Measurements from ENCODE around the gene IWS1. TPM values are rescaled to one million over a fixed set of nuclear protein-coding genes. Genes with fewer than 3 reads are reported as not detected.

The IWS1 gene
- total and polyA plus RNA-seq, 9 of the 15 experiments (the other 6 are each of a cell fraction or from before 2014, with no cell fraction given), result 20.8 to 67.2 (median 46.6) TPM

- Histone ChIP-seq H3K9me1 (ENCODE audit: control insufficient read depth, insufficient read depth, low read length) (no peaks in the 10 kb centered on the region), H4K20me1 (replicated peaks; ENCODE audit: control insufficient read depth, insufficient read depth, low read length) (peaks cover 4% of the 10 kb centered on the region; the same call in 1 of the 2 replicates), H2AFZ (ENCODE audit: low read depth, low read length) (no peak overlapping the region), H3K27me3 (ENCODE audit: control insufficient read depth in 2 of 2, insufficient read depth in 2 of 2, low read length in 2 of 2) (no peaks in the 10 kb centered on the region), H3K4me2 (ENCODE audit: insufficient read depth, low read length) (no peak overlapping the region), H3K4me3 (no peak overlapping the region), H3K79me2 (ENCODE audit: control insufficient read depth, insufficient read depth, low read length) (peaks cover 96% of the 10 kb centered on the region), H3K27ac (ENCODE audit: extremely low read depth, low read depth, low read length) (no peak overlapping the region), H3K36me3 (ENCODE audit: control insufficient read depth, insufficient read depth, low read length) (peaks cover 85% of the 10 kb centered on the region; the same call in 2 of the 3 replicates), H3K9ac (ENCODE audit: insufficient read depth in 1 of 2, low read depth in 2 of 2, low read length in 2 of 2) (no peak overlapping the region), H3K9me3 (replicated peaks; ENCODE audit: control insufficient read depth, insufficient read depth, low read depth, low read length) (no peaks in the 10 kb centered on the region), H3K4me1 (replicated peaks in 1 of 2; ENCODE audit: control insufficient read depth in 2 of 2, insufficient read depth in 2 of 2, low read length in 2 of 2) (peaks cover 6% of the 10 kb centered on the region in 2 experiments; a peak in 2 of 5 replicates)
- in situ Hi-C loops (cut with MboI) (no loop called here), intact Hi-C loops (cut with micrococcal nuclease) (no loop called here)
- ATAC-seq, result no peak
- FAIRE-seq, result no peak
- no peak for TF ChIP-seq ZNF12 (CRISPR knock-in tag; IDR thresholded peaks at IDR 0.05)
- no peak for TF ChIP-seq HDGF (IDR thresholded peaks at IDR 0.05)
- no peak for TF ChIP-seq ELF1 (tag; IDR thresholded peaks at IDR 0.05)
- no peak for TF ChIP-seq NCOR1 (IDR thresholded peaks at IDR 0.05)
- TF ChIP-seq CSDE1 (IDR thresholded peaks at IDR 0.05), result no peak
- TF ChIP-seq BDP1 (IDR thresholded peaks at IDR 0.05; ENCODE audit: insufficient read depth, insufficient read length), result no peak
- no peak for TF ChIP-seq RCOR1 (IDR thresholded peaks at IDR 0.05; ENCODE audit: borderline replicate concordance in 1 of 2, low read depth in 2 of 2, low read length in 2 of 2)
- no peak for TF ChIP-seq KAT8 (IDR thresholded peaks at IDR 0.05; ENCODE audit: low read depth)
- no peak for TF ChIP-seq ZBTB33 (CRISPR knock-in tag; IDR thresholded peaks at IDR 0.05)
- BruUV-seq (replicated peaks), result no TSS peak
- WGBS (ENCODE audit: insufficient coverage, low coverage, missing lambda C conversion rate), result 82% methylated on average over 6 of the region's 6 CpGs
- DNase-seq (ENCODE audit: extremely low read depth in 1 of 4, low spot score in 3 of 4), result no peak
- CTCF ChIA-PET (ENCODE audit: low intra/inter-chr PET ratio), result no interaction called here
- POLR2A ChIA-PET, result interaction anchor here (1.4 to 5.7 kb wide), 2 partner anchors 10 to 11 kb away, joined by 7 to 30 read pairs; partner anchors contain the start of gene IWS1
These were observed 10.8 kb downstream of the IWS1 start for GRCh38 chr2:127515383-127515915.
